A673 (cell line): ENCODE results near the gene ARL16. TPM values are rescaled to one million over a fixed set of nuclear protein-coding genes. Genes with fewer than 3 reads are reported as not detected.

ENCODE experiments used
- BruUV-seq: library from RNA; stranded (reverse); fragments of 400-500 nt; replicated peaks from 2 replicates; lab custom pipeline; 2021; lab: Mats Ljungman, UMichigan
- CTCF ChIA-PET: fragments of 300-600 bp; sonication (Branson Sonifier 250); formaldehyde crosslinking; loops from one replicate; lab custom pipeline; 2022; ENCODE audit warnings: antibody characterized with exemption; lab: Charles Lee
- POLR2A ChIA-PET: fragments of 300-600 bp; sonication (Branson Sonifier 250); formaldehyde crosslinking; loops from one replicate; lab custom pipeline; 2022; ENCODE audit warnings: antibody characterized with exemption; ENCODE audit not compliant: low non-redundant PET; lab: Charles Lee
- DNase-seq: peaks from one replicate; pipeline ENCODE4 v3.0.0-alpha.2; 2015; ENCODE audit warnings: low spot score
- H3K27ac ChIP-seq: fragments of 200-600 bp; sonication (generic); 2 replicates; pipeline ENCODE4 v1.5.1; 2016; ENCODE audit warnings: mixed run types, low read depth, mild to moderate bottlenecking, mixed read lengths, antibody characterized with exemption, low read length; ENCODE audit not compliant: poor library complexity, severe bottlenecking
- H3K27me3 ChIP-seq: fragments of 200-600 bp; sonication (generic); replicated peaks from 2 replicates; pipeline ENCODE4 v1.6.1; 2017; ENCODE audit warnings: mixed run types, low read depth, mild to moderate bottlenecking, mixed read lengths, antibody characterized with exemption, low read length; ENCODE audit not compliant: insufficient read depth, poor library complexity
- H3K36me3 ChIP-seq: fragments of 200-600 bp; sonication (generic); 2 replicates; pipeline ENCODE4 v1.6.1; 2016; ENCODE audit warnings: mixed run types, mild to moderate bottlenecking, mixed read lengths, antibody characterized with exemption, low read length; ENCODE audit not compliant: insufficient read depth, poor library complexity, severe bottlenecking
- H3K4me1 ChIP-seq: fragments of 200-600 bp; sonication (generic); 2 replicates; pipeline ENCODE4 v1.6.1; 2017; ENCODE audit warnings: mixed run types, mild to moderate bottlenecking, mixed read lengths, antibody characterized with exemption, low read length; ENCODE audit not compliant: insufficient read depth, poor library complexity, severe bottlenecking
- H3K4me3 ChIP-seq: fragments of 200-600 bp; sonication (generic); 2 replicates; pipeline ENCODE4 v1.5.1; 2016; ENCODE audit warnings: low read depth, mixed run types, mild to moderate bottlenecking, mixed read lengths, low read length; ENCODE audit not compliant: poor library complexity, severe bottlenecking
- H3K9me3 ChIP-seq: fragments of 200-600 bp; sonication (generic); 2 replicates; pipeline ENCODE4 v1.6.1; 2016; ENCODE audit warnings: mixed run types, low read depth, mild to moderate bottlenecking, mixed read lengths, antibody characterized with exemption, low read length; ENCODE audit not compliant: poor library complexity, severe bottlenecking
- CTCF ChIP-seq: fragments of 300-800, 200-600 bp; sonication (generic); conservative IDR thresholded peaks from 2 replicates; pipeline ENCODE4 v1.5.1; 2017; ENCODE audit warnings: low read depth, mild to moderate bottlenecking, antibody characterized with exemption, low read length, moderate library complexity, mixed read lengths
- EZH2 ChIP-seq: fragments of 200-600 bp; sonication (generic); IDR thresholded peaks from 2 replicates; pipeline ENCODE4 v1.6.1; 2017; ENCODE audit warnings: borderline replicate concordance, low read depth, mild to moderate bottlenecking, mixed read lengths, antibody characterized with exemption, low read length; ENCODE audit not compliant: poor library complexity, severe bottlenecking
- intact Hi-C: fragments of 100-400 bp; cut with micrococcal nuclease; formaldehyde crosslinking; loops from one replicate; pipeline ENCODE4 v1.10.0; 2022; ENCODE audit not compliant: unreplicated experiment
- total RNA-seq: library from RNA; stranded (reverse); gene quantifications from 2 replicates; pipeline ENCODE4 v1.2.3, GENCODE V29; 2021

ARL16 gene
- total RNA-seq, 1 experiment from 2014 or later = 62.8 TPM

- ChIA-PET POLR2A (no interaction called here), CTCF (interaction anchor here (0.7 kb wide), 1 partner anchor 10 kb away, joined by 3 read pairs; the partner anchor contains the start of genes ARL16 and HGS)
- Histone ChIP-seq H3K27me3 (no peaks in the 10 kb centered on the region), H3K4me3 (no peak overlapping the region), H3K27ac (no peak overlapping the region), H3K4me1 (no peaks in the 10 kb centered on the region), H3K36me3 (peaks cover 75% of the 10 kb centered on the region), H3K9me3 (no peaks in the 10 kb centered on the region)
- TF ChIP-seq EZH2 (no peak), CTCF (no peak)
- no peak for DNase-seq
- intact Hi-C loops = no loop called here
- BruUV-seq = no TSS peak
These were observed 10.1 kb upstream of the ARL16 start for GRCh38 chr17:81693509-81694210.

GRCh38 chr17:81691608-81692007 lies 8.0 kb upstream of the ARL16 start:
- intact Hi-C loops = no loop called here

GRCh38 chr17:81691196-81691595 lies 7.6 kb upstream of the ARL16 start:
- Histone ChIP-seq H3K4me1 (no peaks in the 10 kb centered on the region), H3K27ac (no peak overlapping the region), H3K36me3 (peaks cover 85% of the 10 kb centered on the region), H3K9me3 (no peaks in the 10 kb centered on the region), H3K4me3 (no peak overlapping the region), H3K27me3 (no peaks in the 10 kb centered on the region)
- ChIA-PET CTCF (no interaction called here), POLR2A (no interaction called here)
- no peak for DNase-seq
- TF ChIP-seq EZH2 (no peak), CTCF (no peak)
- no TSS peak for BruUV-seq
- intact Hi-C loops = no loop called here

More at GRCh38 chr17:81691608-81692007, 8.0 kb upstream of the ARL16 start:
- H3K9me3 ChIP-seq = no peaks in the 10 kb centered on the region
- no peak for DNase-seq
- H3K4me3 ChIP-seq = no peak overlapping the region
- peaks cover 81% of the 10 kb centered on the region for H3K36me3 ChIP-seq
- ChIA-PET POLR2A (no interaction called here), CTCF (no interaction called here)
- no peak for TF ChIP-seq CTCF
- no peak for TF ChIP-seq EZH2
- no peaks in the 10 kb centered on the region for H3K4me1 ChIP-seq
- BruUV-seq = no TSS peak
- no peaks in the 10 kb centered on the region for H3K27me3 ChIP-seq
- no peak overlapping the region for H3K27ac ChIP-seq
